Prostate gland (tissue), 2 donors: ENCODE results near the gene MUC21. TPM values are rescaled to one million over a fixed set of nuclear protein-coding genes. Genes with fewer than 3 reads are reported as not detected.
A peak's percentile ranks its signal among the peaks of the same experiment; 100 is the strongest.

Experiments used
- DNase-seq: peaks from one replicate; pipeline ENCODE4 v3.0.0-alpha.2; 2019; ENCODE audit warnings: low spot score
- H3K27ac ChIP-seq, 2 donors: fragments of 200-600 bp; sonication (generic); 2 replicates each; pipeline ENCODE4 v1.5.1; 2017 to 2019
- H3K27me3 ChIP-seq: fragments of 200-600 bp; sonication (generic); replicated peaks from 2 replicates; pipeline ENCODE4 v1.5.1; 2019; ENCODE audit not compliant: insufficient read depth
- H3K36me3 ChIP-seq, 2 donors: fragments of 200-600 bp; sonication (generic); 1 replicate in 1 of 2; 2 replicates in 1 of 2; pipeline versions ENCODE4 v1.5.1 to v1.8.1; 2017 to 2019
- H3K4me1 ChIP-seq: fragments of 200-600 bp; sonication (generic); replicated peaks from 2 replicates; pipeline ENCODE4 v1.5.1; 2019
- H3K4me3 ChIP-seq, 2 donors: fragments of 200-600 bp; sonication (generic); 2 replicates each; pipeline ENCODE4 v1.5.1; 2017 to 2019
- H3K9me3 ChIP-seq: fragments of 200-600 bp; sonication (generic); 2 replicates; pipeline ENCODE4 v1.5.1; 2017
- CTCF ChIP-seq, 4 experiments: fragments of 200-600 bp in 2 of 4; fragments of 450-650 bp in 2 of 4; sonication (generic) in 2 of 4; IDR thresholded peaks; 1 replicate in 3 of 4; 2 replicates in 1 of 4; pipeline ENCODE4 v1.5.1; 2016 to 2019; ENCODE audit warnings: antibody characterized with exemption in 4 of 4, mild to moderate bottlenecking in 2 of 4, moderate library complexity in 2 of 4
- POLR2A ChIP-seq: fragments of 450-650 bp; IDR thresholded peaks from one replicate; pipeline ENCODE4 v1.6.1; 2016; ENCODE audit warnings: antibody characterized with exemption, mild to moderate bottlenecking
- POLR2AphosphoS5 ChIP-seq: sonication (generic); formaldehyde crosslinking; IDR thresholded peaks from one replicate; pipeline ENCODE4 v1.6.1; 2017; ENCODE audit warnings: antibody characterized with exemption
- WGBS: methylation state at CpG from one replicate; pipeline ENCODE4 v1.1.5; 2018; 5-methylcytosine and 5-hydroxymethylcytosine counted together
- intact Hi-C: fragments of 100-400 bp; cut with DNase I; formaldehyde crosslinking; loops from one replicate; pipeline ENCODE4 v1.14.2; 2022
- total RNA-seq, 2 donors: library from RNA; depleted of rRNA; stranded (reverse); fragments of >200 nt; gene quantifications; one replicate each; pipeline ENCODE4 v1.1.0, GENCODE V29; 2016

Gene MUC21
- total RNA-seq, 2 donors from 2014 or later: 0.28 TPM; not detected in 1

GRCh38 chr6:30948811-30949210 is 34.7 kb upstream of the MUC21 start:
- TF ChIP-seq POLR2A (no peak), POLR2AphosphoS5 (no peak), CTCF (IDR thresholded peaks at IDR 0.05) (no peak)
- WGBS: 96% methylated on average over 6 of the region's 6 CpGs
- Histone ChIP-seq H3K4me1 (no peaks in the 10 kb centered on the region), H3K9me3 (no peaks in the 10 kb centered on the region), H3K36me3 (no peaks in the 10 kb centered on the region), H3K27ac (no peak overlapping the region), H3K27me3 (no peaks in the 10 kb centered on the region), H3K4me3 (no peak overlapping the region)
- intact Hi-C loops: no loop called here
- DNase-seq: no peak

- no peak overlapping the region for H3K27ac ChIP-seq
- H3K27me3 ChIP-seq: no peaks in the 10 kb centered on the region
- no peaks in the 10 kb centered on the region for H3K36me3 ChIP-seq
- whole genome bisulfite sequencing: 81% methylated on average over 5 of the region's 5 CpGs
- no peak overlapping the region for H3K4me3 ChIP-seq
- no peak for TF ChIP-seq POLR2AphosphoS5
- TF ChIP-seq POLR2A: no peak
- TF ChIP-seq CTCF (IDR thresholded peaks at IDR 0.05): no peak
- no peak for DNase-seq
- intact Hi-C loops: no loop called here
- H3K9me3 ChIP-seq: no peaks in the 10 kb centered on the region
- H3K4me1 ChIP-seq: no peaks in the 10 kb centered on the region
Measured at GRCh38 chr6:30951907-30952469, 31.5 kb upstream of the MUC21 start.

- no peak overlapping the region for H3K27ac ChIP-seq
- no peaks in the 10 kb centered on the region for H3K36me3 ChIP-seq
- H3K9me3 ChIP-seq: no peaks in the 10 kb centered on the region
- H3K4me1 ChIP-seq: no peaks in the 10 kb centered on the region
- WGBS: 61% methylated on average over 9 of the region's 9 CpGs
- H3K27me3 ChIP-seq: no peaks in the 10 kb centered on the region
- TF ChIP-seq CTCF (IDR thresholded peaks at IDR 0.05) (no peak), POLR2A (no peak), POLR2AphosphoS5 (no peak)
- no peak overlapping the region for H3K4me3 ChIP-seq
- no peak for DNase-seq
- intact Hi-C loops: no loop called here
Measured at GRCh38 chr6:30954631-30955366, 28.7 kb upstream of the MUC21 start.

DNA sequence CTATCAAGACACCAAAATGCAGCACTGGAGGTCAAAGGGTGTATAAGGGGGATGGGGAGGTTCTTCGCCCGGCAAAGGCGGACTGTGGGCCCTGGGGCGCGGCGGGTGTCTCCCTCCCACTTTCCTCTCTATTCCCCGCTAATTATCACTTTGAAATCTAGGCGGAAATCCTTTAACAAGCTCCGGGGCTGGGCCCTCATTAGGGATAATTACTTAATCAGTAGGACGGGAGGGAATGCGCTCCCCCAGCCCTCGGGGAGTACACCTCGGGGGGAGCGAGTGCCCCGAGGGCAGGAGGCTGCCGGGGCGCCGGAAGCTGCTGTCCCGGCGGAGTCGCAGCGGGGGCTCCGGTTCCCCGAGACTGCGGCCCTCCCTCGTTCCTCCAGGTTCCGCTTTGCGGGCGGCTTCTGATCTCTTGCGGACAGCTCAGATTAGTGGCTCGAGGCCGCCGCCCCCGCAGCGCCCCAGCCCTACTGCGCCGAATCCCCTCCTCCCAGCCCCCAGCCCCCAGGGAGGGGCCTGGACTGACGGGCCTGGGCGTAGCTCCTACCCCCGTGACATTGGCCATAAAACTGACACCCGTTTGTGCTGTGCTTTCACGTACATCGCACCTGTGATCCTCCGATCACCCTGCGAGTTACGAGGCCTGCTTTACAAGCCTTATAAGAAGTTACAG is 28.0 kb upstream of the MUC21 start:
- no peak for TF ChIP-seq CTCF (IDR thresholded peaks at IDR 0.05)
- TF ChIP-seq POLR2A: no peak
- peak; percentile 15 for TF ChIP-seq POLR2AphosphoS5
- H3K27ac ChIP-seq: no peak overlapping the region
- H3K9me3 ChIP-seq: no peaks in the 10 kb centered on the region
- H3K4me3 ChIP-seq: peak overlapping the region; percentile 7 to 29
- DNase-seq: no peak
- WGBS: 8% methylated on average over 46 of the region's 46 CpGs
- H3K36me3 ChIP-seq: no peaks in the 10 kb centered on the region
- intact Hi-C loops: no loop called here
- H3K27me3 ChIP-seq: no peaks in the 10 kb centered on the region
- H3K4me1 ChIP-seq: no peaks in the 10 kb centered on the region
